Neural progenitor cell (in vitro differentiated cells): ENCODE measurements around the gene CCDC51. TPM values are rescaled to one million over a fixed set of nuclear protein-coding genes. Genes with fewer than 3 reads are reported as not detected.

Source experiments
- DNase-seq: peaks from one replicate; pipeline ENCODE4 v3.0.0-alpha.2; 2016; ENCODE audit warnings: low spot score
- H2AFZ ChIP-seq: fragments of 200-600 bp; sonication (generic); replicated peaks from 2 replicates; pipeline ENCODE4 v1.6.1; 2016; ENCODE audit warnings: antibody characterized with exemption
- H3F3A ChIP-seq: fragments of 200-600 bp; sonication (generic); 2 replicates; pipeline ENCODE4 v1.6.1; 2016; ENCODE audit warnings: antibody characterized with exemption, low read depth
- H3K27ac ChIP-seq: fragments of 200-600 bp; sonication (generic); 2 replicates; pipeline ENCODE4 v1.5.1; 2016; ENCODE audit warnings: mild to moderate bottlenecking
- H3K27me3 ChIP-seq: fragments of 200-600 bp; sonication (generic); 2 replicates; pipeline ENCODE4 v1.6.1; 2016; ENCODE audit warnings: mild to moderate bottlenecking, moderate library complexity
- H3K36me3 ChIP-seq: fragments of 200-600 bp; sonication (generic); 2 replicates; pipeline ENCODE4 v1.5.1; 2016
- H3K4me1 ChIP-seq: fragments of 200-600 bp; sonication (generic); 2 replicates; pipeline ENCODE4 v1.6.1; 2016; ENCODE audit warnings: mixed run types
- H3K4me2 ChIP-seq: fragments of 200-600 bp; sonication (generic); 2 replicates; pipeline ENCODE4 v1.6.1; 2016
- H3K4me3 ChIP-seq: fragments of 200-600 bp; sonication (generic); 2 replicates; pipeline ENCODE4 v1.5.1; 2016
- H3K79me2 ChIP-seq: fragments of 200-600 bp; sonication (generic); 2 replicates; pipeline ENCODE4 v1.6.1; 2016; ENCODE audit warnings: low read depth
- H3K9ac ChIP-seq: fragments of 200-600 bp; sonication (generic); 2 replicates; pipeline ENCODE4 v1.6.1; 2016
- H3K9me3 ChIP-seq: fragments of 200-600 bp; sonication (generic); 2 replicates; pipeline ENCODE4 v1.5.1; 2016; ENCODE audit warnings: low read depth
- H4K20me1 ChIP-seq: fragments of 200-600 bp; sonication (generic); 2 replicates; pipeline ENCODE4 v1.6.1; 2016; ENCODE audit warnings: low read depth
- H3K27ac Mint-ChIP-seq: 3 replicates; pipeline ENCODE4 v1.8.0; 2021; ENCODE audit warnings: mixed read lengths
- H3K27me3 Mint-ChIP-seq: 2 replicates; pipeline ENCODE4 v1.8.0; 2022; ENCODE audit warnings: low read depth, mild to moderate bottlenecking, inconsistent platforms, moderate library complexity, mixed read lengths; ENCODE audit not compliant: insufficient read depth
- H3K36me3 Mint-ChIP-seq: 3 replicates; pipeline ENCODE4 v1.8.0; 2021; ENCODE audit warnings: mixed read lengths
- H3K4me1 Mint-ChIP-seq: 3 replicates; pipeline ENCODE4 v1.8.0; 2021; ENCODE audit warnings: mixed read lengths
- H3K4me3 Mint-ChIP-seq: 3 replicates; pipeline ENCODE4 v1.8.0; 2021; ENCODE audit warnings: mild to moderate bottlenecking, moderate library complexity, mixed read lengths
- H3K9me3 Mint-ChIP-seq: 3 replicates; pipeline ENCODE4 v1.8.0; 2020; ENCODE audit warnings: mixed read lengths
- CTCF ChIP-seq: fragments of 200-600 bp; sonication (generic); IDR thresholded peaks from 2 replicates; pipeline ENCODE4 v1.5.1; 2017; ENCODE audit warnings: antibody characterized with exemption, mild to moderate bottlenecking
- EZH2 ChIP-seq: fragments of 200-600 bp; sonication (generic); IDR thresholded peaks from 2 replicates; pipeline ENCODE4 v1.6.1; 2017; ENCODE audit warnings: antibody characterized with exemption, mild to moderate bottlenecking, moderate library complexity
- EZH2phosphoT487 ChIP-seq: fragments of 200-600 bp; sonication (generic); IDR thresholded peaks from 2 replicates; pipeline ENCODE4 v1.6.1; 2017; ENCODE audit warnings: antibody characterized with exemption
- total RNA-seq: library from RNA; depleted of rRNA; stranded (reverse); fragments of >200 nt; gene quantifications from 2 replicates; pipeline ENCODE4 v1.2.3, GENCODE V29; 2015; ENCODE audit warnings: low replicate concordance

CCDC51 gene
- total RNA-seq, 1 donor from 2014 or later: 13.9 TPM

- Mint-ChIP-seq H3K27me3 (peaks cover 2% of the 10 kb centered on the region), H3K4me1 (no peaks in the 10 kb centered on the region), H3K27ac (no peak overlapping the region), H3K4me3 (no peak overlapping the region), H3K36me3 (peaks cover 33% of the 10 kb centered on the region), H3K9me3 (no peaks in the 10 kb centered on the region)
- Histone ChIP-seq H3K36me3 (no peaks in the 10 kb centered on the region), H3K9me3 (no peaks in the 10 kb centered on the region), H2AFZ (no peak overlapping the region), H3K4me2 (no peak overlapping the region), H3K27me3 (no peaks in the 10 kb centered on the region), H3K4me3 (no peak overlapping the region), H4K20me1 (no peaks in the 10 kb centered on the region), H3K79me2 (no peaks in the 10 kb centered on the region), H3K9ac (no peak overlapping the region), H3F3A (peaks cover 8% of the 10 kb centered on the region), H3K4me1 (no peaks in the 10 kb centered on the region), H3K27ac (no peak overlapping the region)
- no peak for DNase-seq
- TF ChIP-seq CTCF (no peak), EZH2 (no peak), EZH2phosphoT487 (no peak)
Measured at GRCh38 chr3:48406443-48407431, 33.2 kb downstream of the CCDC51 start.

DNA sequence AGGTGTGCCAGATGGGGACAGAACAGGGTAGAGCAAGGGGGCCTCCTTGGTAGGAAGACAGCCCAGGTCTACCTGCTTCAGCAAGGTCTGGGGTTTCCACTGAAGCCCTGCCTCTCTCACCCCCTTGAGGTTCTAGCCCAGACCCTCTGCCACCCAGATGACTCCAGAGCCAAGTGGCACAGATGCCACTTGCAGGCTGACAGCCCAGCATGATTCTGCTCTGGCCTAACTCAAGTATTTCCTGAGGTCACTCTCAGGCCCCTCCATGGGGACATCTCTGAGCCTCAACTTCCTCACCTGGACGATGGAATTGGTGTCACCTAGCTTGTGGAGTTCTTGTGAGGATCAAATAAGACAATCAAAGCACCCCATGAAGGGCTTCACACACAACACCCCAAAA, 33.9 kb downstream of the CCDC51 start:
- no peaks in the 10 kb centered on the region for H3K27me3 ChIP-seq
- Mint-ChIP-seq H3K4me1 (no peaks in the 10 kb centered on the region), H3K4me3 (no peak overlapping the region), H3K9me3 (no peaks in the 10 kb centered on the region), H3K27me3 (peaks cover 2% of the 10 kb centered on the region), H3K27ac (no peak overlapping the region), H3K36me3 (peaks cover 32% of the 10 kb centered on the region)
- no peak overlapping the region for H3K4me2 ChIP-seq
- DNase-seq: no peak
- no peak overlapping the region for H3K4me3 ChIP-seq
- no peaks in the 10 kb centered on the region for H4K20me1 ChIP-seq
- no peak overlapping the region for H3K9ac ChIP-seq
- TF ChIP-seq EZH2phosphoT487 (no peak), CTCF (no peak), EZH2 (no peak)
- H3K9me3 ChIP-seq: no peaks in the 10 kb centered on the region
- no peaks in the 10 kb centered on the region for H3K36me3 ChIP-seq
- H3F3A ChIP-seq: peaks cover 16% of the 10 kb centered on the region
- H3K79me2 ChIP-seq: no peaks in the 10 kb centered on the region
- H3K27ac ChIP-seq: no peak overlapping the region
- no peak overlapping the region for H2AFZ ChIP-seq
- no peaks in the 10 kb centered on the region for H3K4me1 ChIP-seq

GRCh38 chr3:48405343-48405881, 34.5 kb downstream of the CCDC51 start:
- H3K4me3 ChIP-seq: no peak overlapping the region
- TF ChIP-seq EZH2 (no peak), CTCF (no peak), EZH2phosphoT487 (no peak)
- H3K9me3 ChIP-seq: no peaks in the 10 kb centered on the region
- peaks cover 22% of the 10 kb centered on the region for H3F3A ChIP-seq
- H4K20me1 ChIP-seq: peaks cover 3% of the 10 kb centered on the region
- H3K9ac ChIP-seq: no peak overlapping the region
- Mint-ChIP-seq H3K4me1 (no peaks in the 10 kb centered on the region), H3K36me3 (peaks cover 33% of the 10 kb centered on the region), H3K9me3 (no peaks in the 10 kb centered on the region), H3K27ac (no peak overlapping the region), H3K4me3 (no peak overlapping the region), H3K27me3 (peaks cover 2% of the 10 kb centered on the region)
- no peaks in the 10 kb centered on the region for H3K4me1 ChIP-seq
- no peak overlapping the region for H3K4me2 ChIP-seq
- no peak for DNase-seq
- no peaks in the 10 kb centered on the region for H3K79me2 ChIP-seq
- no peaks in the 10 kb centered on the region for H3K36me3 ChIP-seq
- no peak overlapping the region for H2AFZ ChIP-seq
- no peak overlapping the region for H3K27ac ChIP-seq
- H3K27me3 ChIP-seq: no peaks in the 10 kb centered on the region
